Naive B cell (primary cell): ENCODE data around the gene OPCML. TPM values are rescaled to one million over a fixed set of nuclear protein-coding genes. Genes with fewer than 3 reads are reported as not detected.

Experiments used
- ATAC-seq, 2 donors: fragments of 150-1000 bp; cut with Tn5 transposase; 2 replicates each; pipeline ENCODE4 v1.10.0; 2021; ENCODE audit warnings: low read depth in 2 of 2, mild to moderate bottlenecking in 2 of 2, moderate library complexity in 2 of 2
- DNase-seq: peaks from one replicate; pipeline ENCODE4 v3.0.0; 2022
- H3K27ac Mint-ChIP-seq, 6 donors: one replicate each; pipeline ENCODE4 v1.8.0; 2020 to 2022; ENCODE audit warnings: mild to moderate bottlenecking in 6 of 6, mixed read lengths in 6 of 6, moderate library complexity in 5 of 6, inconsistent platforms in 2 of 6
- H3K27me3 Mint-ChIP-seq, 3 donors: one replicate each; pipeline ENCODE4 v1.8.0; 2021 to 2022; ENCODE audit warnings: mixed read lengths in 3 of 3, mild to moderate bottlenecking in 1 of 3
- H3K36me3 Mint-ChIP-seq, 2 donors: one replicate each; pipeline ENCODE4 v1.8.0; 2020 to 2022; ENCODE audit warnings: mixed read lengths in 2 of 2, inconsistent platforms in 1 of 2, mild to moderate bottlenecking in 1 of 2
- H3K4me1 Mint-ChIP-seq, 3 donors: one replicate each; pipeline ENCODE4 v1.8.0; 2020 to 2022; ENCODE audit warnings: mixed read lengths in 3 of 3, inconsistent platforms in 1 of 3, mild to moderate bottlenecking in 1 of 3, moderate library complexity in 1 of 3
- H3K4me3 Mint-ChIP-seq, 8 donors: one replicate each; pipeline ENCODE4 v1.8.0; 2020 to 2022; ENCODE audit warnings: mild to moderate bottlenecking in 8 of 8, mixed read lengths in 8 of 8, moderate library complexity in 8 of 8, inconsistent platforms in 2 of 8
- H3K9me3 Mint-ChIP-seq, 7 donors: one replicate each; pipeline ENCODE4 v1.8.0; 2020 to 2022; ENCODE audit warnings: mixed read lengths in 7 of 7, mild to moderate bottlenecking in 5 of 7, inconsistent platforms in 2 of 7, moderate library complexity in 1 of 7
- polyA plus RNA-seq, 6 donors: library from polyadenylated mRNA; unstranded; fragments of 300-500 nt; fragmentation: Illumina TruSeq; gene quantifications; one replicate each; pipeline ENCODE4 v1.2.3, GENCODE V29; 2021; ENCODE audit warnings: low read depth in 6 of 6

Gene OPCML
- polyA plus RNA-seq, 6 donors from 2014 or later, result not detected

- no peak for DNase-seq
- Mint-ChIP-seq H3K9me3 (peaks cover 0 to 22% (median 8%) of the 10 kb centered on the region in 7 donors), H3K4me1 (no peaks in the 10 kb centered on the region), H3K27me3 (no peaks in the 10 kb centered on the region), H3K4me3 (no peak overlapping the region), H3K27ac (no peak overlapping the region), H3K36me3 (no peaks in the 10 kb centered on the region)
- no peak for ATAC-seq
Measured at GRCh38 chr11:132365650-132366049, 1166.7 kb downstream of the OPCML start.
